GM18511 (cell line): Measurements from ENCODE around the gene DOP1A.
"Not testable (repeated sequence)": the region's sequence is repeated elsewhere in the genome, so short reads cannot be mapped to it uniquely, and the experiment has no call there.

Source experiments
- ATAC-seq: cut with Tn5 transposase; IDR thresholded peaks from one replicate; pipeline ENCODE4 v1.9.1; 2021; ENCODE audit warnings: mild to moderate bottlenecking, moderate library complexity; ENCODE audit not compliant: unreplicated experiment

Gene DOP1A

GRCh38 chr6:83138118-83138722 lies 70.7 kb downstream of the DOP1A start:
- ATAC-seq = no peak

- no peak for ATAC-seq
Measured at GRCh38 chr6:83138758-83139157, 71.3 kb downstream of the DOP1A start.

- ATAC-seq = no peak
Measured at GRCh38 chr6:83151114-83151513, 83.6 kb downstream of the DOP1A start.

GRCh38 chr6:83152913-83153312 lies 85.4 kb downstream of the DOP1A start:
- no peak for ATAC-seq

GRCh38 chr6:83153883-83154521 lies 86.5 kb downstream of the DOP1A start:
- ATAC-seq = no peak

GRCh38 chr6:83155794-83156193 lies 88.3 kb downstream of the DOP1A start:
- ATAC-seq = no peak

GRCh38 chr6:83160167-83160566 lies 92.7 kb downstream of the DOP1A start:
- no peak for ATAC-seq

GRCh38 chr6:83167726-83168278 lies 100.3 kb downstream of the DOP1A start:
- no peak for ATAC-seq

- ATAC-seq = no peak
Measured at GRCh38 chr6:83168556-83168955, 101.1 kb downstream of the DOP1A start.

GRCh38 chr6:83169106-83169505 lies 101.6 kb downstream of the DOP1A start:
- no peak for ATAC-seq

- ATAC-seq = no peak
Measured at GRCh38 chr6:83169511-83169910, 102.0 kb downstream of the DOP1A start.

- ATAC-seq = no peak
Measured at GRCh38 chr6:83176246-83176645, 108.8 kb downstream of the DOP1A start.

- no peak for ATAC-seq
Measured at GRCh38 chr6:83180426-83180950, 113.0 kb downstream of the DOP1A start.

GRCh38 chr6:83182114-83182513 lies 114.6 kb downstream of the DOP1A start:
- no peak for ATAC-seq

- ATAC-seq = no peak
Measured at GRCh38 chr6:83183082-83183828, 115.8 kb downstream of the DOP1A start.

- ATAC-seq = no peak
Measured at GRCh38 chr6:83185096-83185495, 117.6 kb downstream of the DOP1A start.

- no peak for ATAC-seq
Measured at GRCh38 chr6:83188501-83188900, 121.0 kb downstream of the DOP1A start.

GRCh38 chr6:83190626-83191025 lies 123.2 kb downstream of the DOP1A start:
- no peak for ATAC-seq

- ATAC-seq = not testable (repeated sequence)
Measured at GRCh38 chr6:83191974-83192373, 124.5 kb downstream of the DOP1A start.

GRCh38 chr6:83192456-83192855 lies 125.0 kb downstream of the DOP1A start:
- ATAC-seq = peak; percentile 0

GRCh38 chr6:83192871-83193746 lies 125.6 kb downstream of the DOP1A start, which contains the start of the genes PGM3 and RWDD2A:
Gene PGM3 (minus strand): TSS chr6:83193265. CDS start chr6:83191012, 2,253 bp downstream.
Gene RWDD2A (plus strand): TSS chr6:83193357. CDS start chr6:83194452, 1,095 bp downstream.
- peak; percentile 97 for ATAC-seq
